Esophagus (tissue), 2 donors: Measurements from ENCODE around the gene SIGLEC15. TPM values are rescaled to one million over a fixed set of nuclear protein-coding genes. Genes with fewer than 3 reads are reported as not detected.

Source experiments
- H3K27ac ChIP-seq, 2 donors: one replicate each; pipeline ENCODE4 v1.5.1; 2013; ENCODE audit warnings: low read depth in 2 of 2, mild to moderate bottlenecking in 2 of 2, inconsistent platforms in 1 of 2, low read length in 1 of 2, moderate library complexity in 1 of 2
- H3K27me3 ChIP-seq, 2 donors: one replicate each; pipeline ENCODE4 v1.6.1; 2013; ENCODE audit warnings: low read length in 2 of 2, control low read depth in 1 of 2, mild to moderate bottlenecking in 1 of 2; ENCODE audit not compliant: insufficient read depth in 2 of 2, control insufficient read depth in 1 of 2
- H3K36me3 ChIP-seq, 2 donors: one replicate each; pipeline ENCODE4 v1.6.1; 2013; ENCODE audit warnings: low read length in 1 of 2; ENCODE audit not compliant: control insufficient read depth in 2 of 2, insufficient read depth in 2 of 2
- H3K4me1 ChIP-seq, 2 donors: one replicate each; pipeline ENCODE4 v1.6.1; 2013; ENCODE audit warnings: low read length in 1 of 2; ENCODE audit not compliant: control insufficient read depth in 2 of 2, insufficient read depth in 2 of 2
- H3K4me3 ChIP-seq, 2 donors: one replicate each; pipeline ENCODE4 v1.5.1; 2013; ENCODE audit warnings: low read length in 2 of 2, mild to moderate bottlenecking in 2 of 2, low read depth in 1 of 2, moderate library complexity in 1 of 2
- H3K9me3 ChIP-seq, 2 donors: one replicate each; pipeline ENCODE4 v1.6.1; 2013; ENCODE audit warnings: mild to moderate bottlenecking in 2 of 2, low read depth in 1 of 2, low read length in 1 of 2, moderate library complexity in 1 of 2; ENCODE audit not compliant: control insufficient read depth in 2 of 2, insufficient read depth in 1 of 2
- WGBS, 2 donors: extraction: QIAGEN DNeasy Blood & Tissue Kit; methylation state at CpG; one replicate each; pipeline ENCODE4 v1.1.7; 2013; 5-methylcytosine and 5-hydroxymethylcytosine counted together
- polyA plus RNA-seq, 2 donors: library from polyadenylated mRNA; stranded (reverse); fragments of 200-250 nt; gene quantifications; one replicate each; pipeline ENCODE4 v1.2.3, GENCODE V29; 2013
- donor health status: healthy with polysubstance abuse.
- donor health status: Bipolar disorder and iron deficiency.

The SIGLEC15 gene
- polyA plus RNA-seq, 2 donors = 0.02 TPM; not detected in 1

DNA sequence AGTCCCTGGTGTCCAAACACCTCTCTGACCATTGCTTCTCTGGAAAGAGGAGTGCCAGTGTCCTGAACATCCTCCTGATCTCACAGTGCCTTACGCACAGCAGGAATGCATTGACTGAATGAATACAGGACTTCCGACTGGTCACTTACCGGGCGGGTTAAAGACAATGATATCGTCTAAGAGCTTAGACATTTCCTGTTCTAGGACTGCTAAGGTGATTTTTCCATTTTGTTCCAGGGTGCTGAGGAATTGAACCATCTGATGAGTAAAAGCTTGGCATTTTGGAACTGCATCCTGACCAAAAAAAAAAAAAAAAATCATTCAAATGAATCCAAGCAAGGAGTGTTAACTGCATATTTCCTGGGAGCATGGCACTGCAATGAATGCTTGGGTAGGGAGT is 40.0 kb downstream of the SIGLEC15 start:
- Histone ChIP-seq H3K9me3 (no peaks in the 10 kb centered on the region), H3K36me3 (peaks cover 8 to 16% of the 10 kb centered on the region in 2 donors), H3K4me1 (no peaks in the 10 kb centered on the region), H3K4me3 (no peak overlapping the region), H3K27me3 (no peaks in the 10 kb centered on the region), H3K27ac (no peak overlapping the region)
- WGBS, 2 donors = 96 to 99% methylated on average over 5 of the region's 5 CpGs

- no peaks in the 10 kb centered on the region for H3K9me3 ChIP-seq
- H3K27me3 ChIP-seq = no peaks in the 10 kb centered on the region
- no peak overlapping the region for H3K4me3 ChIP-seq
- no peaks in the 10 kb centered on the region for H3K4me1 ChIP-seq
- no peak overlapping the region for H3K27ac ChIP-seq
- 94 to 95% methylated on average over 7 of the region's 7 CpGs for WGBS, 2 donors
- peaks cover 0 to 9% of the 10 kb centered on the region in 2 donors for H3K36me3 ChIP-seq
These were observed 44.9 kb downstream of the SIGLEC15 start for GRCh38 chr18:45870419-45870818.

DNA sequence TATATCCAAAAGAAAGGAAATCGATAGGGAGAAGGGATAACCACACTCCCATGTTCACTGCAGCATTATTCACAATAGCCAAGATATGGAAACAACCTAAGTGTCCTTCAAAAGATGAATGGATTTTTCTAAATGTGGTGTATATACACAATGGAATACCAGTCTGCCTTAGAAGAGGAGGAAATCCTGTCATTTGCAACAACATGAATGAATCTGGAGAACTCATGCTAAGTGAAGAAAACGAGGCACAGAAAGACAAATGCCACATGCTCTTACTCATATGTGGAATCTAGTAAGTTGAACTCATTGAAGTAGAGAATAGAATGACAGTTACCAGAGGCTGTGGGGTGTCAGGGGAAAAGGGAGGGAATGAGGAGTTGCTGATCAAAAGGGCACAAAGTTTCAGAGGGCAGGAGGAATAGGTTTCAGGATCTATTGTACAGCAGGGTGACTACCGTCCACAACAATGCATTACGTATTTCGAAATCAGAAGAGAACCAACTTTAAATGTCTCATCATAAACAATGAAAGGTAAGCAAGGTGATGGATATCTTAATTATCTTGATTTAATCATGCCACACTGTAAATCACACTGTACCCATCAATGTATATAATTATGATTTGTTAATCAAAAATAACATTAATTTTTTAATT is 46.1 kb downstream of the SIGLEC15 start:
- 75 to 86% methylated on average over 5 of the region's 5 CpGs for WGBS, 2 donors
- H3K36me3 ChIP-seq = peaks cover 0 to 3% of the 10 kb centered on the region in 2 donors
- no peaks in the 10 kb centered on the region for H3K9me3 ChIP-seq
- H3K27ac ChIP-seq = no peak overlapping the region
- H3K27me3 ChIP-seq = no peaks in the 10 kb centered on the region
- no peak overlapping the region for H3K4me3 ChIP-seq
- no peaks in the 10 kb centered on the region for H3K4me1 ChIP-seq

GRCh38 chr18:45874491-45875184 is 49.2 kb downstream of the SIGLEC15 start:
- H3K9me3 ChIP-seq = no peaks in the 10 kb centered on the region
- WGBS, 2 donors = 80% methylated on average over 5 of the region's 5 CpGs
- no peak overlapping the region for H3K27ac ChIP-seq
- H3K36me3 ChIP-seq = peaks cover 0 to 2% of the 10 kb centered on the region in 2 donors
- no peak overlapping the region for H3K4me3 ChIP-seq
- no peaks in the 10 kb centered on the region for H3K4me1 ChIP-seq
- no peaks in the 10 kb centered on the region for H3K27me3 ChIP-seq

- WGBS, 2 donors = 91 to 94% methylated on average over 3 of the region's 3 CpGs
- H3K9me3 ChIP-seq = no peaks in the 10 kb centered on the region
- H3K27me3 ChIP-seq = no peaks in the 10 kb centered on the region
- H3K27ac ChIP-seq = no peak overlapping the region
- H3K36me3 ChIP-seq = peaks cover 0 to 3% of the 10 kb centered on the region in 2 donors
- no peaks in the 10 kb centered on the region for H3K4me1 ChIP-seq
- H3K4me3 ChIP-seq = no peak overlapping the region
These were observed 50.7 kb downstream of the SIGLEC15 start for GRCh38 chr18:45876161-45876560.

DNA sequence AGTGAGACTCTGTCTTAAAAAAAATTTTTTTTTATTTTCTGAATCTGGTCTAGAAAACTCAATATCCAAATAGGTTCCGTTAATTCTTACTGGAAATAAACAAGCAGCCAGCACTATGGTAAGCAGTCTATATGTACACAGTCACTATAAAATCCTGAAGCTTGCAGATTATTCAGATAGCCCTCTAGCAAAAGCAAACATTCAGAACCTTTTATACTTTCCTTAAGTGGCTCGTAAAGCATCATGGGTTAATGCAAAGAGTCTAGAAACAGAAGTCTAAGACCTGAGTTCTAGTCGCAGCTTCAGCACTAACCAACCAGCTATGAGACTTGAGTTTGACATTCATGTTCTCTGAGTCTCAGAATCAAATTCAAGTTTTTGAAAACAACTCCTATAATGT is 51.9 kb downstream of the SIGLEC15 start:
- H3K4me3 ChIP-seq = no peak overlapping the region
- 93 to 97% methylated on average over 3 of the region's 3 CpGs for WGBS, 2 donors
- no peaks in the 10 kb centered on the region for H3K9me3 ChIP-seq
- peaks cover 0 to 5% of the 10 kb centered on the region in 2 donors for H3K36me3 ChIP-seq
- no peaks in the 10 kb centered on the region for H3K4me1 ChIP-seq
- H3K27ac ChIP-seq = no peak overlapping the region
- no peaks in the 10 kb centered on the region for H3K27me3 ChIP-seq

DNA sequence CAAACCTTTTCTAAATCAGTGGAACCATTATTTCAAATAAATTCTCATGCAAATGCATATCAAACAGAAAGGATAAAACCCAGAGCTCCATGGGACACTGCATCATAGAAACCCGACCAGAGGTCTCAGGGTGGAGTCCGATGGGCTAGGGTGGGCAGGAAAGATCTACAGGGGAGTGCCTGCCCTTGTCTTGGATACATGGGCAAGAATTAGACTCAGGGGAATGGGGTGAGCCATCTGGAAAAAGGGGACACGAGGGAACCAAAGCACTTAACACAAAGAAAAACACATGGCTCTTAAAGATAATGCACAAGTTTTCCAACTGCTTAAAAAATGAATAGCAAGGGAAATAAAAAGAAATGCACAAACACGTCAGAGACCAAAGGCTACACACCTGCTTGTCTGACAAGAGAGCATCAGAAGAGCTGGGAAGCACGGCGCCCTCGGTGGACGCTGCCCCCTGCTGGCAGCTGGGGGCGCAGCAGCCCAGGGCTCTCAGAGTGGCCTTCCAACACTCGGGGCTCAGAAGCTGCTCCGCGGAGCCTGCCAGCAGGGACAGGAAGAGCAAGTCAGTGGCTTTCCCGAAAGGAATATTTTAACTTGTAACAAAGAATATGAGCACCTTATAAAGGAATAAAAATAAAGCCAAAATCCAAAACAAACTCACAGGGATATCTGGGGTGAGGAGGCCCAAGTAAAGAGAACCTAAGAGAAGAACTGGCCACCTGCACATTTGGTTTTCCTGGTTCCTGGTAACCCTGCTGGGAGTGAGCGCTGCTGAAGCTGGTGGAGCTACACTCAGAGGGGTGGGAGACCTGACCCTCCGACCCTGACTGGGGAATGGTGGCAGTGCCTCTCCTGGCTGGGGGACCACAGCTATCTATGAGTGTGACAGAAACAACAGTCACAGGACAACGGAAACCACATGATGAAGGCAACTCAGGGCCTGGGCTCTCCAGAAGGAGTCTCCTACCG is 54.5 kb downstream of the SIGLEC15 start:
- H3K4me3 ChIP-seq = no peak overlapping the region
- H3K4me1 ChIP-seq = no peaks in the 10 kb centered on the region
- 39 to 42% methylated on average over 17 of the region's 17 CpGs for WGBS, 2 donors
- no peak overlapping the region for H3K27ac ChIP-seq
- peaks cover 0 to 12% of the 10 kb centered on the region in 2 donors for H3K36me3 ChIP-seq
- no peaks in the 10 kb centered on the region for H3K9me3 ChIP-seq
- no peaks in the 10 kb centered on the region for H3K27me3 ChIP-seq

DNA sequence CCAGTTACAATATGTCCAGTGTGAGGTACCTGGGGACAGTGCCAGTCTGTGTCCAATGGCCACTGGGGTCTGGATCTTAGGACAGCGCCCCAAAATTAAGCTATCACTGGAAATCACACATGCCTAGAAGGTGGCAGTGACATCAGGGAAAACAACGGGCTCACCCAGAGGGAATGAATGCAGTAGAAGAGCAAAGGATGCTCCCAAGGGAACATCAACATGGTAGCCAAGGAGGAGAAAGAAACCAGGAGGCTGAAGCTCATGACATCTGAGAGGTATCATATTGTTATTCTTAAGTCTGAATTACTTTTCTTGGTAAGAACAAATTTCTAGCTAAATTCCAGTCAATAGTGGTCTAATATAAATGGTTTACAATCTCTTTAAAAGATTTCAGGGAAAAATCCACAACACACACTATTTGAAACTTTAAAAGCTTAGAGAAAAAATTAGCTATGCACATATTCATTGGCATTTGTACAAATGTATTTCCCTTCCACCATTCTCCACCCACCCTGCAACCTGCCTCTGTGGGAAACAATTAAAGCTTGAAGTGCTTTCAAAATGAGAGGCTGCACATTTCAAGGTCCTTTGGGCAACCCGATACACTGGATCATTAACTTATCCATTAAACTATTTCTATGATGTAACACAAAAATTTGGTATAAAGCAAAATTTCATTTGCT is 55.5 kb downstream of the SIGLEC15 start:
- no peak overlapping the region for H3K4me3 ChIP-seq
- no peaks in the 10 kb centered on the region for H3K27me3 ChIP-seq
- peaks cover 0 to 12% of the 10 kb centered on the region in 2 donors for H3K36me3 ChIP-seq
- H3K27ac ChIP-seq = no peak overlapping the region
- no peaks in the 10 kb centered on the region for H3K4me1 ChIP-seq
- H3K9me3 ChIP-seq = no peaks in the 10 kb centered on the region
- 92 to 94% methylated on average over 3 of the region's 3 CpGs for WGBS, 2 donors

DNA sequence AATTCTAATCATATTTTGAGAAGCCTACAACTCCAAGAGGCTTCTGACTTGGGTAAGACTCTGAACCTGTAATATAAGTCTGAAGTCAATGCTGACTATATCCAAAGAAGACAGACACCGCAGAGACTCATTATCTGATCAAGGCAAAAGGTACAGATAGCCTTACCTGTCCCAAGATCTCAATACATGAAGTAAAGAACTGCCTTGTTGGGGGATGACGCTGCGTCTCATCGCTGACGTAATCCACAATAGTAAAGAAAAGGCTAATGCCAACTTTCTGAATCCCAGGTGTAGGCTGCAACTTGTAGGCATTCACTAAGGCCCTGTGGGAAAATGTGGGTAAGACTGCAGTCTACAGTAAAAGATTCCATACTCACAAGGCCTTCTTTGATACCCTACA is 62.1 kb downstream of the SIGLEC15 start:
- H3K27me3 ChIP-seq = no peaks in the 10 kb centered on the region
- no peak overlapping the region for H3K4me3 ChIP-seq
- 97 to 98% methylated on average over 5 of the region's 5 CpGs for WGBS, 2 donors
- no peak overlapping the region for H3K27ac ChIP-seq
- H3K9me3 ChIP-seq = no peaks in the 10 kb centered on the region
- peaks cover 3 to 11% of the 10 kb centered on the region in 2 donors for H3K36me3 ChIP-seq
- no peaks in the 10 kb centered on the region for H3K4me1 ChIP-seq
